Kidney tubule cell (primary cell): ENCODE results near the gene SPOCK1.
A peak's percentile ranks its signal among the peaks of the same experiment; 100 is the strongest.

Experiments
- DNase-seq: peaks from one replicate; pipeline ENCODE4 v3.0.0-alpha.2; 2018; ENCODE audit warnings: low spot score

The SPOCK1 gene

DNA sequence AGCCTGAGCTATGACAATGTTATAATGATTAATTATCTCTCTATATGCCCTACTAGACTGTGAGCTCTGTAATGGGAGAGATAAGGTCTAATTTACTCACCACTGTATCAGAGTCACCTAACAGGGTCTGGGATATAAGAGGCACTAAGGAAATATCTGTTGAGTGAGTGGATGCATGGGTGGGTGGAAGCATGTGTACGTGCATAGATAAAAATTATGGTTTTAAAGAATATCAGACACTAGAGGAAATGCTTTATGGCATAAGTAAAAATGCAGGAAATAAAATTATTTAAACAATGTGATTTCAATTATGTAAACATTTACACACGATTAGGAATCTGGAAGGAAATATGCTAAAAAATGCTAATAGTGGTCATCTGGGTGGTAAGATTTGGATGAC lies 137.8 kb downstream of the SPOCK1 start:
- no peak for DNase-seq

DNA sequence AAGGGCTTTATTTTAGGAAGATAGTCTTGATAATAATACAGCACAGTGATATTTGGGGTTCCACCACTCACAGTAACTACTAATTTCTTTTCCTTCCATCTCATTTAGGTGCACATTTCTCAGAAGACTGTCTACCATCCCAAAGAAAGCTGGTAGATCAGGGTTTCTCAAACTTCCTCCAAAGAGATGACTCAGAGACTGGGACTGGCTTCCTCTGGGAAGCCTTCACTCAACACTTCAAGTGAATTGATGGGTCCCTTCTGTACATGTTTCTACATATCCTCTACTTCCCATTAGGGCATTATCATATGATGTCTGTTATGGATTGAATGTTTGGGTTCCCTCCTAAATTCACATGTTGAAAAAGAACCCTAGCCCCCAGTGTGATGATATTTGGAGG lies 138.5 kb downstream of the SPOCK1 start:
- DNase-seq, result peak; percentile 8

DNA sequence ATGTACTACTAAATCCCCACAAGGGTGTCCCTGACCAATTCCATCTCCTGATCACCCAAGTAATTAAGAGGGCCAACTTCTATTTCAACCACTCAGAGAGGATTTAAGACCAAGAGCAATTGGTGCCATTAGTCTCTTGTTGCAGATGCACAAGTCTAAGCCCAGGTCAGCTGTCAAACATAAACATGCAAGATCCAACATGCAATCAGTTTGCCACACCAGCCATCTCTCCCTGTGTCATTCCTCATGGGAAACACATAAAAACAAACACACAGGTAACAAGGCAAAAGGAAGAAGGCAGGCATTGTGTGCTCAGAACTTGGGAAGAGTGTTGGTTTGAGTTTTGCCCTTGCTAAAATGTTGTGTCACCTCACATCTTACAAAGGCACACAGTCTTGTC lies 139.2 kb downstream of the SPOCK1 start:
- no peak for DNase-seq

DNA sequence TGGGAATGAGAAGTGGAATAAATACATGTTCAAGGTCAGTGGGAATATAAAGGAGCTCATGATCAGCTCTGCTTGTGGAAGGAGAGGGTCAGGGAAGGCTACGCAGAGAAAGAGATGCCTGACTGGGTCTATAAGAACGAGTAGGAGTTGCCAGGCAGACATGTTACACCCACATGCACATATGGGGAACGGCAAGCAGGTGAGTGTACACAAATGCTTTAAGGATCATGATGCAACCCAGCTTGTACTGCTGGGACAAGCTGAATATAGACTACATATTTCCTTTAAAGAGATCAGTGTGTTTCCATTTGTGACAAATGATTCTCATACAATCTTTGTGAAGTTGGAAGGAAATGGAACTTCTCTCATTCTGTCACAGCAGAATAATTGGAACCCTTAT lies 141.7 kb downstream of the SPOCK1 start:
- DNase-seq, result no peak

DNA sequence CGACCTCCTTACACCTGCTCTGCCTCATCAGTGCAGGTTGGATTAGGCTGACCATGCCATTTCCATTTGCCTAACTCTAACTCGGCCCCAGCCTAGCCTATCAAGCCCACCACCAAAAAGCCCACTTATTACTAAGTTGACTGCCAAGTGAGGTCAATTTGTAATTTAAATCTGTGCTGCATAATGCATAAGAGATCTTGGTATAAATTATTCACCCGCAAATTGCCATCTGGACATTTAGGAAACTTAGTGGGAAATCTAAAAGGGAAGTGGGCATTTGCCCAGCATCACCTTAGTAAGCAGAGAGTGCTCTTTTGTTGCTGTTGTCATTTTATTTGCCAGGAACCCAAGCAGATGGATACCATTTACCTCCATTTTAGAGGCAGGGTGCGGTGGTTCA lies 143.0 kb downstream of the SPOCK1 start:
- DNase-seq, result no peak

DNA sequence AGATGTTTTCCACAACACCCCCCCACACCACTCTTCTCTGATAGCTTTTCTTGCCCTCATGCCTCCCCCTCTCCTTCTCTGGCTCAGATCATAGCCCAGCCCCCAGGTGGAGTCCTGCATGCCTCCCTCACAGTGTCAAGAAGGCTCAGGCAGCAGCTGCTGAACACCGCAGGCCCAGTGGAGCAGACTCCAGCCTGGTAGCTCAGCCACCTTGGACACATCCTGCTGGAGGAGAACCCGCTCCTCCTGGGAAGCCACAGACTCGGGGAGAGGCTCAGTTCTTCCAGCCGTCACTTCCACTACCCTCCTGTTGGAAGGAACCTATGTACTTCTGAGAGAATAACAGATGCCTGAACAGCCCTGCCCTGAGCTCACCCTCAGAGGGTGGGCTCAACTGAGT lies 143.4 kb downstream of the SPOCK1 start:
- DNase-seq, result no peak

DNA sequence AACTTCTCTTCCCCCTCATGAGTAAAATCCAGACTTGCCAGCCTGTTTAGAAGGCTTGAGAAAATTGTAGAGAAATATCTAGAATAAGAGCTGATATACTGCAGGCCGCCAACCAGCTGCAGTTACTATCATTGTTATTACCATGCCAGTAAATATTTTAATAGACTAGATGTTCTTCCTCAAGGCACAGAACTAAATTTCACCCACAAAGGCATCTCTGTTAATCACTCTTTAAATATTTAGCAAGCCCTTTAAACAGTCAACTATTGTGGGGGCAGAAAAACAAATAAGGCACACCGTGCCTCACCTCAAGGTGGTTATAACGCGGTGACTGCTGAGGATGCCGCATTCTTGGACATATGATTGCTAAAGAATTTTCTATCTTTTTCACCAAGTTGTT lies 147.0 kb downstream of the SPOCK1 start:
- no peak for DNase-seq

DNA sequence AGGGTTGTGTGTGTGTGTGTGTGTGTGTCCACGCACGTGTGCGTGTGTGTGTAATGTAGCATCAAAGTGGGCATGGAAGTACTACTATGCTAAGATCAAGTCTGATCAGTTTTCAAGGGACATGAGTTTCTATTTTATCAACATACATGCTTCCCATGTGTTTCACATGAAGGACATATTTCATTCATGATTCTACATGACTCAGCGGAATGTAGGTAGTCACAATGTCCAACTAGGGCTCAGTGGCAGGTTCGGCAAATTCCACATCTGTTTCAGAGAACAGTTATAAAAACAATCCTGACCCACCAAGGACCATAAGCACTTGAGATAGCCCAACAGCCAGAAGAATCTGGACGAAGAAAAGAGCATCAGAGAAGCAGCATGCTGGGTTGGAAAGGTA lies 148.3 kb downstream of the SPOCK1 start:
- no peak for DNase-seq

DNA sequence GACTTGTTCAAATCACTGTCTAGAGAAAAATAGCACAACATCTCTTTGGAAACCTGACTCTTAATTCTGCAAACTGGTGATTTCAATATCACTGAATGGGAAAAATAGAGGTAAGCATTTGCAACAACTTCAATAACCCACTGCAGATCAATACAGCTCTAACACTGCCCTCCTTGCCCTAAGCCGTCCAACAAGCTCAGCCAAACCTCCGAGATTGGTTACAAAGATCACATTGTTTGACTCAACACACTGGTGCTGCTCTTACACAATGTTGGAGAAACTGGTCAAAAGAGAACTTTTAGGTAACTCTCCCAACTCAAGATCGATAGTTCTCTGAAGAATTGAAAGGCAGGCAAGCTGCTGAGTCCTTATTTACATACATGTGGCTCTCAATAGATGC lies 150.4 kb downstream of the SPOCK1 start:
- no peak for DNase-seq

DNA sequence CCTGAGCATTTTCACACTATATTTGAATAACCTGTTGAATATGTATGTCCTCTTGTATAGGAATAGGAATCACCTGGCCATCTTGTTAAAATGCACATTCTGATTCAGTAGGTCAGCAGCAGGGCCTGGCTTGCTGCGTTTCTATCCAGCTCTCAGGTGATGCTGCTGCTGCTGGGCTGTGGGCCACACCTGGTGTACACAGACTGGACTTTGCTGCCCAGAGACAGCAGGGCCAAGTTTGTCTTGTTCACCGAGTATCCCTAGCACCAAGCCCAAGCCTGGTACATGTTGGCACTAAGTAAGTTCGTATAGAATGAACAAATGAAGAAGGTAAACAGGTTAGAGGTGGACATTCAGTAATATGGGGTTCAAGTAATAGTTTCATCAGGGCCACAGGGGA lies 151.3 kb downstream of the SPOCK1 start:
- no peak for DNase-seq

DNA sequence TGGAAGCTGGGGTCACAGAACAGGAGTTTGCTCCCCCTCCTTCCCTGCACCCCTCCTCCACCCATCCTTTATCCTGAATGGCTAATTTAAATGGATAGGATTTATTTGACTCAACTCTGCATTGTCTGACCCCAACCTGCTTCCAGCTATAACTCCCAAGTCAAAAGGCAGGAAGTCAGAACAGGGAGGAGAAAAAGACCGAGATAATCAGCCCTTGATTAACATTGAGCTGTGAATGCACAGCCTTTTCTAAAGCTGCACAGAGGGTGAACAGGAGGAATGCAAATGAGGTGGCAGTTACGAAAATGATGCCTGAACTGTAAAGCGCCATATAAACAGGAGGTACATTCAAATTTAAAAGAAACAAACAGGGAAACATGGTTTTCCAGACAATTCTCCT lies 152.8 kb downstream of the SPOCK1 start:
- DNase-seq, result no peak

DNA sequence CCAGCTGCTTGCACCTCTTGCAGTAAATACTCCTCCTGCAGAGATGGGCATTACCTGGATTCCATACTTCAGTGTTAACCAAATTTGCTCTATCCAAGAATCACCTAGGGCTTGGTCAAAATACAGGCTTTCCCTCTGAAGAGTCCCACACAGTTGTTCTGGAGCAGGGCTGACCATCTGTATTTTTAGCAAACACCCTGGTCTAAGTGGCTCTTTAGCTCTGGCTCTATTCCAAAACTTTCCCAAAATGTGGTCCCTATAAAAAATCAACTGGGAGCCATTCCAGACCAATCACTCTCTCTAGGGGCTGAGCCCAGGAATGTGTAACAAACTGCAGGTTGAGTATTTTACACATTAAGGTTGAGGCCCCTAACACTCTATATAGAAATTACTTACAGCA lies 153.7 kb downstream of the SPOCK1 start:
- DNase-seq, result no peak

DNA sequence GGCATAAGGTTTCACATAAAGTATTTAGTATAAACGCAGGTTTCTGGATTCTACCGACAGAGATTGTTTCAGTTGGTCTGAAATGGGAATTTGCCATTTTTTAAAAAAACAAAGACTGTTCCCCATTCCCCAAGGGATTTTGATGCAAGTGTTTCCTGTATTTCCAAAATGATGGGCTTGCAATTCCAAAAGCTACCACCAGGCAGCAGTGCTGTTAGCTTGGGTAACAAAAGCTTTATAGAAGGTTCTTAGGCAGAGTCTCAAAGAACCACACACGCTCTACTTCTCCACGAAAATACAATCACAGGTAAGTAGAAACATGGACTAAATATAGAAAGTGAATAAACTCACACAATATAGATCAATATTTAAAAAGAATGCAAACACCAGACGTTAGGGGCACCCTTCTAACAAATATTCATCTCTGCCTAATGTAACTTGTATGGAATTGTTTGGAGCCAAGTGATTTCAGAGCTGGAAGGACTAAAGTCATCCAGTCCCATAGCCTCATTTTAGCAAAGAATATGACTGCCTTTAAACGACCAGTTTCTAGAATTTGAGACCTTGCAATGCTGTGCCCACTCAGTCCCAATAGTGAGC lies 154.3 kb downstream of the SPOCK1 start:
- DNase-seq, result peak; percentile 65

DNA sequence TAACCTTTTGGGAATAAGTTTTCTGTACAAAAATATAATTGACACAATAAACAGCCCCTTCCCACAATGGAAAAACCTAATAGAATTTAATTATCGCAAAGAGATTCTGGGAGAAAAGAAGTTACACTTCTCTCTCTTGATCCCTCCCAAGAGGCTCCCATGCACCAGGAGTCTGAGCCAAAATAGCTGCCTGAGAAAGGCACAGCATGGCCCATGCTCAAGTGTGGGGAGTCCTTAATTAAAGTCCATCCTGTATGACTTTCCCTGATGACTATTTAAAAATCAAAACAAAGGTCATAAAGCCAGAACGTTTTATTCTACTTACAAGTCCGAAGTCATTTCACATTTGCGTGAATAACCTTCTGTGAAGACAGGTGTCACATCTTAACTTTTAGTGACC lies 155.1 kb downstream of the SPOCK1 start:
- no peak for DNase-seq

DNA sequence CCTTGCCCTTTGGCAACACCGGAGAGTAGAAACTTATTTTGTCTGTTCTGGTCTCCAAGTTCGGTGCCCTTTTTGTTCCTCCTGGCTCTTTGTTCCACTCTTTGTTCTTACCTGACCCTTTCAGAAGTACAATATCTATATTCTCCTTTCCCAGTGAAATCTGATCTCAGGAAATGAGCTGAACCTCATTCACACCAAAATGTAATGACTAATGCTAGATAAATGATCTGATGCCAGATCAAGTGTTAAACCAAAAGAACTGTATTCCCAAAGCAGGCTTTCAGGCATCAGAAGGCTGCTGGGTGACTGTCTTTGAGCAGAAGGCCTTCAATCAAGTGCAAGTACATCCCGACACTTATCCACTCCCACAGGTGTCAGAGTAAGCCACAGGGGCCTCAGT lies 156.4 kb downstream of the SPOCK1 start:
- peak; percentile 61 for DNase-seq

DNA sequence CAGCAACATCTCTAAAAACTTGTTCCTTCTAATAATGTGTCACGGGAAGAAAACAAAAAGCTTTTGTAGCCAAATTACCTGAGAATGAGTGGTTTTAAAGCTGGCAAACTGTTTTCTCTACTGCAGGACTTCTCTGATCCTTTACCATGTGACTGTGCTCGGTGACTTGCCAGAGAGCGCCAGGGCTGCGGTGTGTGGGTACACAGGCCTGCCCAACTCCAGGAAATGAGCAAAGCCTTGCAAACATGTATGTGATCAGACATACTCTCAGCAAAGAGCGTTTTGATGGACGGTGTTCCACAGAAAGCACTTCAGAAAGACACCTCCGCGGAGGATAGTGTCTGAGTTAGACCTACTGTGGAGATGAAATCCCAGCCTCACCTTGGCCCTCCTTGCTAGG lies 157.3 kb downstream of the SPOCK1 start:
- DNase-seq, result no peak

DNA sequence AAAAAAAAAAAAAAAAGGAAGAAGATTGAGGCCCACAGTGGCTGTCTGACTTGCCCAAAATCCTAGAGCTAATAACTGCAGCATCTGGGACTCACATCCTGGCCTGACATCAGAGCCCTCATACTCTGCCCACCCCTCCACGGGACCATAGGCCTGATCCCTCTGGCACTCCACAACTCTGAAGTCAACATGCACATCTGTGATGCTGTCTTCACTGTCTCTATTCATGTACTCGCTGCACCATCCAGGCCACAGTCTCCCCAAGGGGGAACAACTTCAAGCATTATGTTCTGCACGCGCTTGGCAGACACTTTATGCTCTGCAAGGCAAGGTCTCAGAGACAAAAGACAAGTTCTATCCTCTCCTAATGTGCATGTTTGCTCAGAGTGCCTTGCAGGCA lies 158.2 kb downstream of the SPOCK1 start:
- no peak for DNase-seq

DNA sequence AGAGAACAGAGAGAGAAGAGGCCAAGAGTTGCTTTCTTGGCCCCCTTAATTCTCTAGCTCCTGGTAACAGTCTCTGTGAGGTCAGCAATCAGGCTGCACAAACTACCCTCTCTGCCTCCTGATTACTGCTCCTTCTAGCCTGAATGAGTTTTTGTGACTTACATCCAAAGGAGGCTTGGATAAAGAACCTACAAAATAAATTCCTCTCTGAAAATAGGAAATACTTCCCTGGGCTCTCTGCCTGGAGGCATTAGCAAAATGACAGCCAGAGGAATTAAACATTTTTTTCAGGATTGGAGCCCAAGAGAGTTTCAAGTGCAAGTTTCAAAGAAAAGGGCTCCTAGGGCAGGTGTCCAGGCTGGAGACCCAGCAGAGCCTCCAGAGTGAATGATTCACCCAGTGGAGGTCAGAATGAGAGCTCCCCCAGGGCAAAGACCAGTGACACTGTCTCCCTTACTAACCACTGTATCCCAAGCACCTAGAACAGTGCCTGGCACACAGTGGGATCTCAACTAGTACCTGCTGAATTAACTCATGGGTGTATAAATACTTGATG lies 162.5 kb downstream of the SPOCK1 start:
- DNase-seq, result no peak

DNA sequence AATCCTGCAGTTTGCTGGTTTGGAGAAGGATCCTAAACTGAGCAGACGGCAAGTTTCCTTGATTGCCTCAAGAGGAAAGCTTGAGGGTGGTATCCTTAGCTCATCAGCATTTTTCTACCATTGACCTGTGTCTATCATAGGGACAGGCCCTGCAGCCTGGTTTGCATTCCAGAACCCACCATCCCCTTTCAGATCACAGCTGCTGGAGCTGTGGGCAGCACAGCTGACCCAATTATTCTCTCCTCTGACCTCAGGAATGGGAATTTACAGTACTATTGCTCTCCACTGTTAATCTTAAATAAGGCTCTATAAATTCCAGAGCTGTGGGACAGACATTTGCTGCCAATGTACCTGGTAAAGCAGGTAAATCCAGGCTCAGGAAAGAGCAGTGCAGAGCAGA lies 163.0 kb downstream of the SPOCK1 start:
- peak; percentile 2 for DNase-seq

DNA sequence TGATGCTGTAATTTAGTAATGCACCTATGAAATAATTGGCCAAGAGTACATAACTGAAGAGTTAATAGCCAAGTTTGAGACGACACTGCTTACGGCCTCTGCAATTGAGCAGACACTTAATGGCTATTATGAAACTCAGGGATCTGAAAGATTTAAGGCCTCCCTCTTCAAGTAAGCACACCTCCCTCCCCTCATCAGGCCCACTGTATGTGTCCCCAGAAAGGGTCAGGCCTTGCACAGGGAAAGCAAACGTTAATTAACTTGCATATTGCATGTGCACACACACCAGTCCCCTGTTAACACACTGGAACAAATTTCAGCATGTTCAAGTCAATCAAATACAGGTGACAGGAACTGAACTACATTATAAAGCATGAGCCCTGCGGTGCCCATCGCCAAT lies 163.6 kb downstream of the SPOCK1 start:
- no peak for DNase-seq

DNA sequence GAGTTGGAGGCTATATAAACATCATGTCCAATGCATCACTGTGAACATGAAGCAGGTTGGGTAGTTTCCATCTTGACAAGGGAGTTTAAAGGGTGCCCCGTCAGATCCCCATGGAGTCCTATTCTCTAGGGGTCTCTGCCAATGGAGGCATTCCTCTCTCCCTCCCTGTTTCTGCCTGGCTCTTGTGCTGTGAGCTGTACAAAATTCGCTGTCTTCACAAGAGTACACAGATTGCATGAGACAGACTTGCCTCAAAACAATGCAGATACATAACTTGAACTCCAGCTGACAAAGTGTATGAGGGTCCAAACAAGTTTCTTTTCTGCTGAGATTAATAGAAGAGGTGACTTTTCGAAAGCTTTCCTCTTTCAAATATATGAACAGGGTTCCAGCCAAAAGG lies 165.2 kb downstream of the SPOCK1 start:
- no peak for DNase-seq

DNA sequence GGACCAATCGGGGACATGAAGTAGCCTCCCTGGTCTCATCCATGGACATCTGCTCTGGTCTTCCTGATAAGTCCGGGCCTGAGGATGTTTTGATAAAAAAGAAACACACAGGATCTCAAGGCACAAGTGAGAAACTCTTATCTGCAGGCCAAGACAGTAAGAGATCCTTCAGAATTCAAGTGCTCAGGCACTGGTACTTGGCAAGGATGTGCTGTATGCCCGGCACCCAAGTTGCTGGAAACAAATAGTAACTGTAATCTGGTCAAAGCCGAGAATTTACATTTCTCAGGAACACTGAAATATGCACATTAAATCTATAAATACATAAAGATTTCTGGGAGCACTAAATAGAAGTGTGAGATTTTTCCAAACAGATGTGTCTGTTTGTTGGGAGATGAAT lies 165.7 kb downstream of the SPOCK1 start:
- no peak for DNase-seq

DNA sequence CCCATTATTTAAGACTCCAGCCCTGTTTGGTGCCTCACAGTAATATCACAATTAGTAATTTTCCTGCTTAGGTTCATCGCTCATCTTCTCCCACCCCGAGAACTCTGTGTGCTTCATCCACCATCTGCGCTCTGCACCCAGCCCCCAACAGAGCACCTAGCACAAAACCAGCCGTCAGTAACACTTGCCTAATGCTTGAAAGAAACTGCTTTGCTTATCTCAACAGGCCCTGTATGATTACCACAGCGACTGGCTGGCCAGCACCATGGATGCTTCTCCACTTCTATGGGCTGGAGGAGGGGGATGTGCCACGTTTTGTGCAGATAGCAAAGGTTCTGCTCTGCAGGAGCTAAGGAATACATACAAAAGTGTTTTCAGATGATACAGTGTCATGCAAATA lies 166.8 kb downstream of the SPOCK1 start:
- no peak for DNase-seq

DNA sequence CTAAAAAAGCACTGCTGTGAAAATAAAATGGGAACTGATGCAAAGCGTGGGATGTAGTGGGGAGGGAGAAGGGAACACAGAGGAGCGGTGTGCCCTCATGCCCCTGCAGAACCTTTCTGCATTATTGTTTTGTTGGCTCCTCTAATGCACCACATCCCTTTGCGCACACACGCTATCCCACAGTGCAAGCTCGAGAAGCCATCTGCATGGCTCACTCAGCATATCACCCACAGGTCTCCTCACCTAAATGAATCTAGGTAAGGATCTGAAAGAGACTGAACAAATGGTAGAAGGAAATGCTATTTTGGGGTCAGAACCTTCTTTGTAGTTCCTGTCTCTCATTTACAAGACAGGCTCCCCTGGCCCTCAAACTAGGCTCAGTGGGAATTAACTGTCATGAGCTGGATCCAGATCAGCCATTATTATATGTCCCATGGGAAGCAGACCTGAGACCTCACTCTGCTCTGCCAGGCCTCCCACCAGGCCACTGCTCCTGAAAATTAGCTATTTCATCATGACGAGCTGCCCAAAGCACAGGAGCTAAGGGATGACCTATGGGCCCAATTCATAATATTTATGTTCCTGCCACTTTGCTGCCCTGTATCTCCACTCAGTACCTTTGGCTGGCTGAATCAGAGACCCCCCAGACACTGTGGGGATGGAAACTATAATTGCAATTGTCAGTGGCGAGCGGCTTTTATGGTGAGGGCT lies 169.4 kb downstream of the SPOCK1 start:
- no peak for DNase-seq
